GM12878 (cell line): ENCODE measurements around the gene SHH. TPM values are rescaled to one million over a fixed set of nuclear protein-coding genes. Genes with fewer than 3 reads are reported as not detected.

ENCODE experiments used
- ATAC-seq: fragments of 200-7000 bp; cut with Tn5 transposase; 3 replicates; pipeline ENCODE4 v1.9.1; 2020; ENCODE audit warnings: mild to moderate bottlenecking, moderate library complexity
- BruUV-seq: library from RNA; stranded (reverse); fragments of 400-500 nt; replicated peaks from 2 replicates; lab custom pipeline; 2021; lab: Mats Ljungman, UMichigan
- CTCF ChIA-PET: fragments of 300-600 bp; sonication (Branson Sonifier 250); formaldehyde crosslinking; extraction: SDS; loops from one replicate; lab custom pipeline; 2021; ENCODE audit warnings: inconsistent platforms; lab: Yijun Ruan, JAX
- POLR2A ChIA-PET: fragments of 350-600 bp; formaldehyde crosslinking; extraction: SDS; loops from one replicate; lab custom pipeline; 2021; ENCODE audit warnings: inconsistent platforms; lab: Charles Lee
- RAD21 ChIA-PET: fragments of 300-600 bp; sonication (Branson Sonifier 250); formaldehyde crosslinking; loops from one replicate; lab custom pipeline; 2023; ENCODE audit warnings: antibody characterized with exemption; ENCODE audit not compliant: unreplicated experiment; lab: Charles Lee
- SMC1A ChIA-PET: fragments of 300-600 bp; sonication (Branson Sonifier 250); formaldehyde crosslinking; loops from one replicate; lab custom pipeline; 2023; ENCODE audit not compliant: unreplicated experiment, uncharacterized antibody; lab: Charles Lee
- DNase-seq: peaks from one replicate; pipeline ENCODE4 v3.0.0-alpha.2; 2011; ENCODE audit warnings: low read depth, low spot score
- FAIRE-seq: peaks from 3 replicates; lab custom pipeline; 2011; peaks lifted over from hg19 to GRCh38; lab: Jason Lieb, UNC
- H2AFZ ChIP-seq: 2 replicates; pipeline ENCODE4 v1.6.0; 2011; ENCODE audit warnings: low read depth, low read length, control low read depth; ENCODE audit not compliant: control insufficient read depth
- H3K27ac ChIP-seq: 2 replicates; pipeline ENCODE4 v1.5.1; 2011; ENCODE audit warnings: control low read depth; ENCODE audit not compliant: control insufficient read depth, insufficient read depth
- H3K27me3 ChIP-seq, 2 experiments: replicated peaks in 1 of 2; 2 replicates each; pipeline versions ENCODE4 v1.6.0 to v1.6.1; 2011; ENCODE audit warnings: low read length in 1 of 2; ENCODE audit not compliant: control insufficient read depth in 2 of 2, insufficient read depth in 2 of 2
- H3K36me3 ChIP-seq, 2 experiments: 2 replicates each; pipeline ENCODE4 v1.5.1; 2011; ENCODE audit warnings: low read length in 1 of 2; ENCODE audit not compliant: control insufficient read depth in 2 of 2, insufficient read depth in 2 of 2
- H3K4me1 ChIP-seq: 2 replicates; pipeline ENCODE4 v1.6.1; 2011; ENCODE audit warnings: mild to moderate bottlenecking, low read length, moderate library complexity, mixed read lengths; ENCODE audit not compliant: control insufficient read depth, insufficient read depth
- H3K4me2 ChIP-seq: 2 replicates; pipeline ENCODE4 v1.6.0; 2011; ENCODE audit warnings: control low read depth; ENCODE audit not compliant: control insufficient read depth, insufficient read depth
- H3K4me3 ChIP-seq: fragments of 200-600 bp; sonication (generic); 2 replicates; pipeline ENCODE4 v1.5.1; 2016
- H3K79me2 ChIP-seq: 2 replicates; pipeline ENCODE4 v1.6.0; 2011; ENCODE audit warnings: low read length; ENCODE audit not compliant: control insufficient read depth, insufficient read depth
- H3K9ac ChIP-seq: 2 replicates; pipeline ENCODE4 v1.8.0; 2011; ENCODE audit warnings: low read length, control low read depth, mixed read lengths; ENCODE audit not compliant: control insufficient read depth, insufficient read depth
- H3K9me3 ChIP-seq: replicated peaks from 3 replicates; pipeline ENCODE4 v1.5.1; 2011; ENCODE audit warnings: mild to moderate bottlenecking, low read length; ENCODE audit not compliant: control insufficient read depth, insufficient read depth
- H4K20me1 ChIP-seq: 2 replicates; pipeline ENCODE4 v1.6.0; 2011; ENCODE audit not compliant: control insufficient read depth, insufficient read depth
- BRCA1 ChIP-seq: IDR thresholded peaks from 2 replicates; pipeline ENCODE4 v1.6.1; 2011; ENCODE audit warnings: low read depth, low read length, improper control_type of control experiment
- CBX5 ChIP-seq: sonication (generic); IDR thresholded peaks from 2 replicates; pipeline ENCODE4 v1.6.1; 2016; ENCODE audit warnings: low read depth, moderate library complexity, mild to moderate bottlenecking, inconsistent platforms
- CEBPB ChIP-seq, 2 experiments: fragments of 150-350 bp in 1 of 2; IDR thresholded peaks; 2 replicates each; pipeline ENCODE4 v1.6.1; 2012 to 2014; ENCODE audit warnings: low read depth in 2 of 2, low read length in 2 of 2, borderline replicate concordance in 1 of 2, inconsistent platforms in 1 of 2
- EED ChIP-seq: sonication (generic); IDR thresholded peaks from 2 replicates; pipeline ENCODE4 v1.6.1; 2016; ENCODE audit warnings: antibody characterized with exemption, low read depth
- GATAD2B ChIP-seq: fragments of 450-650 bp; conservative IDR thresholded peaks from 2 replicates; pipeline ENCODE4 v1.6.1; 2017; ENCODE audit warnings: low read depth, mild to moderate bottlenecking, moderate library complexity
- HDAC6 ChIP-seq: fragments of 200-600 bp; sonication (generic); IDR thresholded peaks from one replicate; pipeline ENCODE4 v1.8.0; 2017; ENCODE audit warnings: antibody characterized with exemption; ENCODE audit not compliant: unreplicated experiment
- JUND ChIP-seq: IDR thresholded peaks from 2 replicates; pipeline ENCODE4 v1.6.1; 2012; ENCODE audit warnings: low read depth, mild to moderate bottlenecking, low read length, improper control_type of control experiment, moderate library complexity
- MEF2B ChIP-seq: fragments of 450-650 bp; IDR thresholded peaks from 2 replicates; pipeline ENCODE4 v1.6.1; 2018; ENCODE audit warnings: mild to moderate bottlenecking, moderate library complexity; ENCODE audit not compliant: partially characterized antibody, poor library complexity, severe bottlenecking
- MTA3 ChIP-seq: IDR thresholded peaks from 2 replicates; pipeline ENCODE4 v1.6.1; 2012; ENCODE audit warnings: low read length, inconsistent platforms, borderline replicate concordance
- MYB ChIP-seq: fragments of 150-350 bp; IDR thresholded peaks from 2 replicates; pipeline ENCODE4 v1.6.1; 2014; ENCODE audit warnings: mild to moderate bottlenecking, low read depth, low read length, borderline replicate concordance
- NFIC ChIP-seq: IDR thresholded peaks from 2 replicates; pipeline ENCODE4 v1.6.1; 2012; ENCODE audit warnings: low read depth, mild to moderate bottlenecking, inconsistent platforms, low read length, moderate library complexity
- POLR2A ChIP-seq: IDR thresholded peaks from 2 replicates; pipeline ENCODE4 v1.6.1; 2011; ENCODE audit warnings: low read depth, mild to moderate bottlenecking, low read length
- POLR2AphosphoS5 ChIP-seq: IDR thresholded peaks from 2 replicates; pipeline ENCODE4 v1.6.1; 2011; ENCODE audit warnings: mild to moderate bottlenecking, low read length, inconsistent platforms
- RUNX3 ChIP-seq: IDR thresholded peaks from 2 replicates; pipeline ENCODE4 v1.6.1; 2012; ENCODE audit warnings: low read length, inconsistent platforms
- SREBF1 ChIP-seq: IDR thresholded peaks from 2 replicates; pipeline ENCODE4 v1.6.1; 2012; ENCODE audit warnings: mild to moderate bottlenecking, low read length
- TBL1XR1 ChIP-seq: IDR thresholded peaks from 2 replicates; pipeline ENCODE4 v1.6.1; 2012; ENCODE audit warnings: low read depth, low read length, improper control_type of control experiment
- YY1 ChIP-seq: IDR thresholded peaks from 2 replicates; pipeline ENCODE4 v1.6.1; 2011; ENCODE audit warnings: low read depth, mild to moderate bottlenecking, low read length
- WGBS: methylation state at CpG from one replicate; pipeline ENCODE4 v1.1.6; 2016; ENCODE audit warnings: low lambda C conversion rate; ENCODE audit not compliant: insufficient replicate concordance, insufficient coverage; ENCODE audit errors: missing lambda C conversion rate; 5-methylcytosine and 5-hydroxymethylcytosine counted together
- in situ Hi-C: fragments of 300-500 bp; cut with MboI; formaldehyde crosslinking; loops from 9 replicates; pipeline ENCODE4 v1.14.3; 2018; ENCODE audit warnings: mixed read lengths
- intact Hi-C: fragments of 100-400 bp; cut with micrococcal nuclease; formaldehyde crosslinking; loops from one replicate; pipeline ENCODE4 v1.14.2; 2022; ENCODE audit not compliant: unreplicated experiment
- polyA plus RNA-seq, 11 experiments: library from polyadenylated mRNA; depleted of rRNA in 4 of 11; unstranded in 6 of 11; stranded (reverse) in 5 of 11; fragments of >200 nt; fragmentation: Nextera tagmentation in 4 of 11; fragmentation: Illumina TruSeq in 1 of 11; extraction: Ambion mirVana in 4 of 11; extraction: Trizol in 1 of 11; gene quantifications; 1 replicate in 1 of 11; 2 replicates in 10 of 11; pipeline versions ENCODE4 v1.2.1 to v1.2.3, GENCODE V29; 2011 to 2016; ENCODE audit warnings: inconsistent platforms in 2 of 11, missing spikeins in 2 of 11, low read depth in 1 of 11
- total RNA-seq, 4 experiments: library from RNA; depleted of rRNA in 3 of 4; stranded (reverse); fragments of >200 nt in 3 of 4; fragmentation: Illumina TruSeq in 1 of 4; extraction: Trizol in 1 of 4; gene quantifications; 2 replicates each; pipeline versions ENCODE4 v1.2.1 to v1.2.3, GENCODE V29; 2013 to 2021

The SHH gene
- total and polyA plus RNA-seq, 10 of the 15 experiments (the other 5 are each of a cell fraction or from before 2014, with no cell fraction given) = not detected

GRCh38 chr7:155762655-155763054, 49.6 kb downstream of the SHH start:
- Histone ChIP-seq H3K9me3 (peaks cover 14% of the 10 kb centered on the region; the same call in 2 of the 3 replicates), H3K4me1 (peaks cover 26% of the 10 kb centered on the region), H4K20me1 (no peaks in the 10 kb centered on the region), H3K27me3 (no peaks in the 10 kb centered on the region), H2AFZ (no peak overlapping the region), H3K79me2 (peaks cover 51% of the 10 kb centered on the region), H3K4me3 (no peak overlapping the region), H3K4me2 (peak overlapping the region; percentile 68), H3K36me3 (peaks cover 32 to 42% of the 10 kb centered on the region in 2 experiments), H3K27ac (peak overlapping the region; percentile 77), H3K9ac (no peak overlapping the region)
- in situ Hi-C loops (loop anchor here (25.0 kb wide), 1 partner anchor 375 kb away; no protein-coding TSS in a partner anchor), intact Hi-C loops (loop anchor here (10.0 kb wide), 1 partner anchor 838 kb away; no protein-coding TSS in a partner anchor)
- ATAC-seq (no peak), DNase-seq (no peak), FAIRE-seq (no peak)
- CTCF ChIA-PET = interaction anchor here (1.3 to 1.7 kb wide), 3 partner anchors 9 to 164 kb away, joined by 4 to 11 read pairs (median 4); no protein-coding TSS in a partner anchor
- SMC1A ChIA-PET = interaction anchor here (1.3 to 2.1 kb wide), 3 partner anchors 40 to 164 kb away, joined by 3 to 10 read pairs (median 5); no protein-coding TSS in a partner anchor
- POLR2A ChIA-PET = no interaction called here
- TF ChIP-seq HDAC6 = no peak
- no peak for TF ChIP-seq TBL1XR1
- no peak for TF ChIP-seq MEF2B
- TF ChIP-seq JUND = no peak
- no peak for TF ChIP-seq SREBF1
- TF ChIP-seq MYB = no peak
- no peak for TF ChIP-seq GATAD2B
- TF ChIP-seq POLR2AphosphoS5 = no peak
- TF ChIP-seq RUNX3 = no peak
- no peak for TF ChIP-seq YY1
- no peak for TF ChIP-seq POLR2A
- no peak for TF ChIP-seq NFIC
- no peak for TF ChIP-seq EED
- no peak for TF ChIP-seq CEBPB (IDR thresholded peaks at IDR 0.05; ENCODE audit: borderline replicate concordance in 1 of 2, low read depth in 2 of 2, low read length in 2 of 2)
- TF ChIP-seq MTA3 = no peak
- TF ChIP-seq BRCA1 = no peak
- TF ChIP-seq CBX5 = no peak
- 97% methylated on average over 10 of the region's 10 CpGs for whole genome bisulfite sequencing
- BruUV-seq = no TSS peak
- RAD21 ChIA-PET = interaction anchor here (1.0 kb wide), 1 partner anchor 9 kb away, joined by 3 read pairs; no protein-coding TSS in a partner anchor
